Activated CD4-positive, alpha-beta T cell treated with anti-CD3 and anti-CD28 coated beads for 4 hours (primary cell): ENCODE data around the gene IL7R.
"Not testable (repeated sequence)": the region's sequence is repeated elsewhere in the genome, so short reads cannot be mapped to it uniquely, and the experiment has no call there.

Source experiments
- DNase-seq, 2 donors: peaks; one replicate each; pipeline ENCODE4 v3.0.0-alpha.2; 2020

Gene IL7R

GRCh38 chr5:35845508-35845907 lies 11.2 kb upstream of the IL7R start:
- DNase-seq: not testable (repeated sequence)

- no peak for DNase-seq
Observed at GRCh38 chr5:35847491-35847890, 9.2 kb upstream of the IL7R start.

GRCh38 chr5:35847961-35848360 lies 8.7 kb upstream of the IL7R start:
- no peak for DNase-seq

GRCh38 chr5:35849860-35850259 lies 6.8 kb upstream of the IL7R start:
- DNase-seq: no peak

- DNase-seq: no peak
Observed at GRCh38 chr5:35850967-35851680, 5.6 kb upstream of the IL7R start.

GRCh38 chr5:35852084-35852734 lies 4.5 kb upstream of the IL7R start:
- peak; percentile 61 to 66 for DNase-seq

- no peak for DNase-seq
Observed at GRCh38 chr5:35852773-35853172, 3.9 kb upstream of the IL7R start.

- DNase-seq: peak; percentile 61 to 65
Observed at GRCh38 chr5:35853631-35854030, 3.1 kb upstream of the IL7R start.

- peak; percentile 75 to 77 for DNase-seq
Observed at GRCh38 chr5:35854248-35854647, 2.4 kb upstream of the IL7R start.

- no peak for DNase-seq
Observed at GRCh38 chr5:35855187-35855586, 1.5 kb upstream of the IL7R start.

- peak in 1 of 2 donors; percentile 40 for DNase-seq
Observed at GRCh38 chr5:35856186-35856764, 416 bp upstream of the IL7R start.

GRCh38 chr5:35857606-35858205 lies 1.0 kb downstream of the IL7R start:
- no peak for DNase-seq

- no peak for DNase-seq
Observed at GRCh38 chr5:35859101-35859661, 2.5 kb downstream of the IL7R start.

- no peak for DNase-seq
Observed at GRCh38 chr5:35860686-35861085, 4.0 kb downstream of the IL7R start.

- DNase-seq: no peak
Observed at GRCh38 chr5:35861718-35862117, 5.0 kb downstream of the IL7R start.

- DNase-seq: no peak
Observed at GRCh38 chr5:35862126-35862525, 5.4 kb downstream of the IL7R start.

GRCh38 chr5:35863159-35863558 lies 6.5 kb downstream of the IL7R start:
- DNase-seq: no peak

GRCh38 chr5:35867998-35868397 lies 11.3 kb downstream of the IL7R start:
- no peak for DNase-seq

- no peak for DNase-seq
Observed at GRCh38 chr5:35869685-35870277, 13.1 kb downstream of the IL7R start.

GRCh38 chr5:35870605-35871004 lies 13.9 kb downstream of the IL7R start:
- DNase-seq: no peak

- DNase-seq: no peak
Observed at GRCh38 chr5:35876454-35876853, 19.8 kb downstream of the IL7R start.

- no peak for DNase-seq
Observed at GRCh38 chr5:35876922-35877321, 20.2 kb downstream of the IL7R start.

- no peak for DNase-seq
Observed at GRCh38 chr5:35877655-35878054, 21.0 kb downstream of the IL7R start.
